Loucy (cell line): ENCODE measurements around the gene CTBP2.

Experiments used
- H2AFZ ChIP-seq: fragments of 200-600 bp; sonication (generic); 2 replicates; pipeline ENCODE4 v1.6.0; 2016; ENCODE audit warnings: antibody characterized with exemption, mild to moderate bottlenecking, low read length, moderate library complexity
- H3F3A ChIP-seq: fragments of 200-600 bp; 2 replicates; pipeline ENCODE4 v1.6.0; 2016; ENCODE audit warnings: antibody characterized with exemption, low read depth, mild to moderate bottlenecking
- H3K27me3 ChIP-seq: fragments of 200-600 bp; sonication (generic); 2 replicates; pipeline ENCODE4 v1.6.1; 2014; ENCODE audit warnings: low read length, mild to moderate bottlenecking; ENCODE audit not compliant: insufficient read depth, poor library complexity, severe bottlenecking
- H3K36me3 ChIP-seq: fragments of 200-600 bp; sonication (generic); 2 replicates; pipeline ENCODE4 v1.6.1; 2016; ENCODE audit warnings: low read length; ENCODE audit not compliant: insufficient read depth
- H3K4me1 ChIP-seq: fragments of 200-600 bp; sonication (generic); 2 replicates; pipeline ENCODE4 v1.5.1; 2014; ENCODE audit warnings: low read length, mild to moderate bottlenecking; ENCODE audit not compliant: insufficient read depth, poor library complexity, severe bottlenecking
- H3K4me2 ChIP-seq: fragments of 200-600 bp; sonication (generic); 2 replicates; pipeline ENCODE4 v1.6.0; 2014; ENCODE audit warnings: antibody characterized with exemption, low read length, low read depth, mild to moderate bottlenecking; ENCODE audit not compliant: poor library complexity, severe bottlenecking
- H3K4me3 ChIP-seq: fragments of 200-600 bp; sonication (generic); 2 replicates; pipeline ENCODE4 v1.5.1; 2014; ENCODE audit warnings: low read length, mild to moderate bottlenecking, mixed read lengths; ENCODE audit not compliant: poor library complexity, severe bottlenecking
- H3K79me2 ChIP-seq: fragments of 200-600 bp; sonication (generic); 2 replicates; pipeline ENCODE4 v1.6.1; 2014; ENCODE audit warnings: low read length; ENCODE audit not compliant: insufficient read depth
- H3K9ac ChIP-seq: fragments of 200-600 bp; sonication (generic); 2 replicates; pipeline ENCODE4 v1.6.0; 2014; ENCODE audit warnings: mild to moderate bottlenecking, low read depth, low read length, moderate library complexity; ENCODE audit not compliant: poor library complexity, severe bottlenecking
- H3K9me2 ChIP-seq: fragments of 200-600 bp; sonication (generic); replicated peaks from 2 replicates; pipeline ENCODE4 v1.6.1; 2016; ENCODE audit warnings: low read depth, low read length, mixed read lengths
- H3K9me3 ChIP-seq: fragments of 200-600 bp; sonication (generic); 2 replicates; pipeline ENCODE4 v1.6.1; 2014; ENCODE audit warnings: mild to moderate bottlenecking, antibody characterized with exemption, low read length, low read depth; ENCODE audit not compliant: insufficient read depth
- H4K20me1 ChIP-seq: fragments of 200-600 bp; sonication (generic); 2 replicates; pipeline ENCODE4 v1.6.0; 2014; ENCODE audit warnings: antibody characterized with exemption, low read length, mild to moderate bottlenecking; ENCODE audit not compliant: insufficient read depth, poor library complexity, severe bottlenecking
- EZH2phosphoT487 ChIP-seq: fragments of 200-600 bp; IDR thresholded peaks from 2 replicates; pipeline ENCODE4 v1.6.1; 2018; ENCODE audit warnings: antibody characterized with exemption, mild to moderate bottlenecking, moderate library complexity, borderline replicate concordance
- TF ChIP-seq, protein P1 (sequence below): fragments of 200-600 bp; sonication (generic); conservative IDR thresholded peaks from 2 replicates; pipeline ENCODE4 v1.5.1; 2014; ENCODE audit warnings: mild to moderate bottlenecking, antibody characterized with exemption, low read length

The CTBP2 gene

DNA sequence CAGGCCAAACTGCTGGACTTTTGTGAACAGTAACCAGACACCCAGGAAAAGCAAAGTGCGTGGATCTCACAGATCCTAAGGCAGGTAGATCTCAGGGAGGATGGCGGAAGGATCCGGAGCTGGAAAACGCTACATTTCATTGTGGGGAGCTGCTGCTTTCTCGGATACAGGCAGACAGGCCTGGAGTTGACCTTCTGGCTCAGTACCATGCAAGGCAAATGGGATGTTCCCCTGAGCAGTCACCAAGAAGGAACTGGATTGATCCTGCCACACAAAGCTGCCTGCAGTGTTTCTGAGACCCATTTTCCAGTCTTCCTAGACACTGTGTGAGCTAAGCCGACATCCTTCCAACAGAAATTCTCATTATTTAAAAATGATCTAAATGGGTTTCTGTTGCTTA lies 152.9 kb downstream of the CTBP2 start:
- no peaks in the 10 kb centered on the region for H3K9me3 ChIP-seq
- H3K79me2 ChIP-seq = no peaks in the 10 kb centered on the region
- no peak overlapping the region for H3K9ac ChIP-seq
- H3K9me2 ChIP-seq = no peaks in the 10 kb centered on the region
- H3K36me3 ChIP-seq = no peaks in the 10 kb centered on the region
- TF ChIP-seq, protein P1, sequence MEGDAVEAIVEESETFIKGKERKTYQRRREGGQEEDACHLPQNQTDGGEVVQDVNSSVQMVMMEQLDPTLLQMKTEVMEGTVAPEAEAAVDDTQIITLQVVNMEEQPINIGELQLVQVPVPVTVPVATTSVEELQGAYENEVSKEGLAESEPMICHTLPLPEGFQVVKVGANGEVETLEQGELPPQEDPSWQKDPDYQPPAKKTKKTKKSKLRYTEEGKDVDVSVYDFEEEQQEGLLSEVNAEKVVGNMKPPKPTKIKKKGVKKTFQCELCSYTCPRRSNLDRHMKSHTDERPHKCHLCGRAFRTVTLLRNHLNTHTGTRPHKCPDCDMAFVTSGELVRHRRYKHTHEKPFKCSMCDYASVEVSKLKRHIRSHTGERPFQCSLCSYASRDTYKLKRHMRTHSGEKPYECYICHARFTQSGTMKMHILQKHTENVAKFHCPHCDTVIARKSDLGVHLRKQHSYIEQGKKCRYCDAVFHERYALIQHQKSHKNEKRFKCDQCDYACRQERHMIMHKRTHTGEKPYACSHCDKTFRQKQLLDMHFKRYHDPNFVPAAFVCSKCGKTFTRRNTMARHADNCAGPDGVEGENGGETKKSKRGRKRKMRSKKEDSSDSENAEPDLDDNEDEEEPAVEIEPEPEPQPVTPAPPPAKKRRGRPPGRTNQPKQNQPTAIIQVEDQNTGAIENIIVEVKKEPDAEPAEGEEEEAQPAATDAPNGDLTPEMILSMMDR = no peak
- TF ChIP-seq EZH2phosphoT487 = no peak
- H3K4me3 ChIP-seq = no peak overlapping the region
- H3K27me3 ChIP-seq = no peaks in the 10 kb centered on the region
- no peaks in the 10 kb centered on the region for H3K4me1 ChIP-seq
- H3F3A ChIP-seq = no peaks in the 10 kb centered on the region
- no peak overlapping the region for H3K4me2 ChIP-seq
- no peaks in the 10 kb centered on the region for H4K20me1 ChIP-seq
- no peak overlapping the region for H2AFZ ChIP-seq

DNA sequence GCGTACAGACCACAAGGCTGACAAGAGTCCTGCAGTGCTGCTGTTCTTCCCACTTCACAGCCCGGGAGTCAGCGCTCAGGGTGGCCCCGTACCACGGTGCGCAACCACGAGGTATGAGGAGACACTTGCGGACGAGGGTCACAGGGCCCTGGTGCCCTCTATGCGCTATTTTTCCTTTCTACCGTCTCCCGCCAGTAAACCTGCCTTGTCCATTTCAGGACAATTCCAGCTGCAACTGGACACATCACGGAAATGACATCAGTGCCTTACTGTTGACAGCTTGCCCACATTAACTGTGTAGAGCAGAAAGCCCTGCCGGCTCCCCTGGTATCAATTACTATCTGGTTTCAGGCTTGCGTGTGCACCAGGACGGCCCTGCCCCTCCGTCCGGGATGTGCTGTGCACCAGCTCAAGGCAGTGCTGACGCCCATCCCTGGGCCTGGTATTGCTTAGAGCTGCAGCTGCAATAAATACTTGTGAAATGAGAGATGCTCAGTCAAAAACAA lies 153.4 kb downstream of the CTBP2 start:
- no peak overlapping the region for H2AFZ ChIP-seq
- no peaks in the 10 kb centered on the region for H3K36me3 ChIP-seq
- H3K4me2 ChIP-seq = no peak overlapping the region
- TF ChIP-seq EZH2phosphoT487 = no peak
- TF ChIP-seq, protein P1 = no peak
- H3K9ac ChIP-seq = no peak overlapping the region
- H3K9me3 ChIP-seq = no peaks in the 10 kb centered on the region
- no peaks in the 10 kb centered on the region for H3K79me2 ChIP-seq
- H3K27me3 ChIP-seq = no peaks in the 10 kb centered on the region
- H3F3A ChIP-seq = no peaks in the 10 kb centered on the region
- no peaks in the 10 kb centered on the region for H4K20me1 ChIP-seq
- no peak overlapping the region for H3K4me3 ChIP-seq
- H3K9me2 ChIP-seq = no peaks in the 10 kb centered on the region
- H3K4me1 ChIP-seq = no peaks in the 10 kb centered on the region

DNA sequence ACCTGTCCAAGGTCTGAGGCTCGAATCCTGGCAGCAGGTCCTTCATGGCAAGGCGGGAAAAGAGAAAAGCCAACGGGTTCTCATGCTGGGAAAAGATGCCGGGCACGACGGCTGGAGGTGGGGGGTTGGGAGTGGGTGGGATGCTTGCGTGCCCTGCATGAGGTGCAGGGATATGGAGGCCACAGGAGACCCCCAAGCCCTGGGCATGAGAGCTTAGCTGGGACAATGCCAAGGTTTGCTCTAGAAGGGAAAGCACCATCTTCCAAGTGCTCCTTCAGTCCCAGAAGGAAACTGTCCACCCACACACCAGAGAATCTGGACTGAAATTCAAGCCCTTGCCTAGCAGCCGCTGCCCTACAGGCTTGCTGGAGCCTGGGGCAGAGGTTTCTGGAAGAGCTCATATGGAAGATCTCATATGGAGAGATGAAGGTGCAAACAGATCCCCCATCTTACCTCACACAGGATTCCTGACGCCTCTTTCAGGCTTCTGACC lies 154.1 kb downstream of the CTBP2 start:
- Histone ChIP-seq H3K9ac (no peak overlapping the region), H3K9me3 (no peaks in the 10 kb centered on the region), H3K4me2 (no peak overlapping the region), H3K4me1 (no peaks in the 10 kb centered on the region), H4K20me1 (no peaks in the 10 kb centered on the region), H3F3A (no peaks in the 10 kb centered on the region), H2AFZ (no peak overlapping the region), H3K27me3 (no peaks in the 10 kb centered on the region), H3K9me2 (no peaks in the 10 kb centered on the region), H3K79me2 (no peaks in the 10 kb centered on the region), H3K4me3 (no peak overlapping the region), H3K36me3 (no peaks in the 10 kb centered on the region)
- no peak for TF ChIP-seq EZH2phosphoT487
- TF ChIP-seq, protein P1 = no peak
